GM19397 (cell line): ENCODE data around the gene CELF2.
"Not testable (repeated sequence)": the region's sequence is repeated elsewhere in the genome, so short reads cannot be mapped to it uniquely, and the experiment has no call there.

Experiments used
- ATAC-seq: cut with Tn5 transposase; IDR thresholded peaks from one replicate; pipeline ENCODE4 v1.9.1; 2021; ENCODE audit warnings: mild to moderate bottlenecking, moderate library complexity; ENCODE audit not compliant: unreplicated experiment

The CELF2 gene

GRCh38 chr10:11335167-11335652 is 317.5 kb downstream of the CELF2 start:
- ATAC-seq: no peak

- ATAC-seq: no peak
Measured at GRCh38 chr10:11335881-11336430, 318.3 kb downstream of the CELF2 start.

GRCh38 chr10:11336722-11337162 is 319.1 kb downstream of the CELF2 start:
- ATAC-seq: no peak

- ATAC-seq: no peak
Measured at GRCh38 chr10:11337516-11337915, 319.8 kb downstream of the CELF2 start.

GRCh38 chr10:11338160-11338844 is 320.6 kb downstream of the CELF2 start:
- no peak for ATAC-seq

GRCh38 chr10:11339013-11339412 is 321.3 kb downstream of the CELF2 start:
- no peak for ATAC-seq

GRCh38 chr10:11339660-11340059 is 322.0 kb downstream of the CELF2 start:
- ATAC-seq: no peak

- ATAC-seq: no peak
Measured at GRCh38 chr10:11341283-11341960, 323.8 kb downstream of the CELF2 start.

- ATAC-seq: no peak
Measured at GRCh38 chr10:11344081-11344480, 326.4 kb downstream of the CELF2 start.

GRCh38 chr10:11344550-11344949 is 326.9 kb downstream of the CELF2 start:
- no peak for ATAC-seq

GRCh38 chr10:11345224-11346054 is 327.8 kb downstream of the CELF2 start:
- ATAC-seq: peak; percentile 72

GRCh38 chr10:11347580-11347979 is 329.9 kb downstream of the CELF2 start:
- ATAC-seq: not testable (repeated sequence)

- no peak for ATAC-seq
Measured at GRCh38 chr10:11351801-11352200, 334.1 kb downstream of the CELF2 start.

GRCh38 chr10:11353006-11353896 is 335.6 kb downstream of the CELF2 start:
- ATAC-seq: no peak

GRCh38 chr10:11354823-11355222 is 337.2 kb downstream of the CELF2 start:
- no peak for ATAC-seq

GRCh38 chr10:11355592-11355991 is 337.9 kb downstream of the CELF2 start:
- ATAC-seq: no peak

GRCh38 chr10:11357439-11357838 is 339.8 kb downstream of the CELF2 start:
- no peak for ATAC-seq

- no peak for ATAC-seq
Measured at GRCh38 chr10:11358011-11358410, 340.3 kb downstream of the CELF2 start.

GRCh38 chr10:11358923-11359575 is 341.4 kb downstream of the CELF2 start:
- no peak for ATAC-seq

- ATAC-seq: no peak
Measured at GRCh38 chr10:11359869-11360268, 342.2 kb downstream of the CELF2 start.
